H9 (cell line): ENCODE measurements around the gene PPP1R12A. TPM values are rescaled to one million over a fixed set of nuclear protein-coding genes. Genes with fewer than 3 reads are reported as not detected.

Experiments
- DNase-seq: peaks from one replicate; pipeline ENCODE4 v3.0.0-alpha.2; 2017
- H2AFZ ChIP-seq: one replicate; pipeline ENCODE4 v1.6.1; 2013; ENCODE audit warnings: mild to moderate bottlenecking, low read length, control low read depth, moderate library complexity
- H2AK5ac ChIP-seq: 2 replicates; pipeline ENCODE4 v1.6.1; 2013; ENCODE audit warnings: low read length, control low read depth, mixed read lengths; ENCODE audit not compliant: insufficient read length
- H2BK120ac ChIP-seq: one replicate; pipeline ENCODE4 v1.6.1; 2013; ENCODE audit warnings: low read depth, mild to moderate bottlenecking, low read length, control low read depth, inconsistent platforms; ENCODE audit not compliant: poor library complexity, severe bottlenecking
- H2BK12ac ChIP-seq: 2 replicates; pipeline ENCODE4 v1.6.1; 2013; ENCODE audit warnings: low read length, control low read depth, mixed read lengths, low read depth; ENCODE audit not compliant: insufficient read length
- H2BK15ac ChIP-seq: 2 replicates; pipeline ENCODE4 v1.6.1; 2013; ENCODE audit warnings: low read depth, low read length, control low read depth
- H2BK20ac ChIP-seq: one replicate; pipeline ENCODE4 v1.6.1; 2013; ENCODE audit warnings: low read depth, mild to moderate bottlenecking, low read length, control low read depth, inconsistent platforms; ENCODE audit not compliant: poor library complexity, severe bottlenecking
- H2BK5ac ChIP-seq: 2 replicates; pipeline ENCODE4 v1.6.1; 2013; ENCODE audit warnings: low read length, control low read depth, mixed read lengths; ENCODE audit not compliant: insufficient read length
- H3K14ac ChIP-seq: 2 replicates; pipeline ENCODE4 v1.6.1; 2013; ENCODE audit warnings: low read length, control low read depth; ENCODE audit not compliant: insufficient read depth
- H3K18ac ChIP-seq: 2 replicates; pipeline ENCODE4 v1.6.1; 2013; ENCODE audit warnings: low read depth, mild to moderate bottlenecking, mixed read lengths, low read length, control low read depth; ENCODE audit not compliant: insufficient read length
- H3K23ac ChIP-seq: 2 replicates; pipeline ENCODE4 v1.6.1; 2013; ENCODE audit warnings: low read length, control low read depth, mixed read lengths, low read depth; ENCODE audit not compliant: insufficient read length
- H3K23me2 ChIP-seq: 2 replicates; pipeline ENCODE4 v1.6.1; 2013; ENCODE audit warnings: low read depth, mild to moderate bottlenecking, mixed read lengths, low read length, control low read depth; ENCODE audit not compliant: insufficient read length, poor library complexity, severe bottlenecking
- H3K27ac ChIP-seq: 2 replicates; pipeline ENCODE4 v1.5.1; 2013; ENCODE audit warnings: low read length, control low read depth, mixed read lengths, low read depth; ENCODE audit not compliant: insufficient read length
- H3K27me3 ChIP-seq: 2 replicates; pipeline ENCODE4 v1.6.1; 2013; ENCODE audit warnings: low read length, control low read depth, inconsistent platforms; ENCODE audit not compliant: insufficient read depth
- H3K4ac ChIP-seq: 2 replicates; pipeline ENCODE4 v1.6.1; 2013; ENCODE audit warnings: low read depth, mild to moderate bottlenecking, control low read depth, inconsistent platforms, low read length, moderate library complexity
- H3K4me1 ChIP-seq: 2 replicates; pipeline ENCODE4 v1.6.1; 2013; ENCODE audit warnings: low read length, control low read depth, inconsistent platforms; ENCODE audit not compliant: insufficient read depth
- H3K4me2 ChIP-seq: 2 replicates; pipeline ENCODE4 v1.6.1; 2013; ENCODE audit warnings: low read length, control low read depth, mixed read lengths; ENCODE audit not compliant: insufficient read length, insufficient read depth
- H3K56ac ChIP-seq: 2 replicates; pipeline ENCODE4 v1.6.1; 2013; ENCODE audit warnings: low read depth, mild to moderate bottlenecking, mixed read lengths, low read length, control low read depth; ENCODE audit not compliant: insufficient read length
- H3K79me1 ChIP-seq: 2 replicates; pipeline ENCODE4 v1.6.1; 2013; ENCODE audit warnings: low read depth, mild to moderate bottlenecking, moderate library complexity, low read length, control low read depth, inconsistent platforms; ENCODE audit not compliant: insufficient read depth, poor library complexity, severe bottlenecking
- H3K79me2 ChIP-seq: 2 replicates; pipeline ENCODE4 v1.6.1; 2013; ENCODE audit warnings: low read length, control low read depth, inconsistent platforms; ENCODE audit not compliant: insufficient read depth
- H3K9ac ChIP-seq: 2 replicates; pipeline ENCODE4 v1.6.1; 2013; ENCODE audit warnings: low read length, control low read depth, mixed read lengths; ENCODE audit not compliant: insufficient read length; ENCODE audit errors: extremely low read depth
- H3K9me3 ChIP-seq: one replicate; pipeline ENCODE4 v1.6.1; 2013; ENCODE audit warnings: low read depth, low read length, inconsistent platforms; ENCODE audit not compliant: control insufficient read depth
- H3T11ph ChIP-seq: one replicate; pipeline ENCODE4 v1.6.1; 2013; ENCODE audit warnings: mild to moderate bottlenecking, low read length, control low read depth, inconsistent platforms
- H4K20me1 ChIP-seq: one replicate; pipeline ENCODE4 v1.6.1; 2013; ENCODE audit not compliant: control insufficient read depth, insufficient read length, insufficient read depth
- H4K5ac ChIP-seq: 2 replicates; pipeline ENCODE4 v1.6.1; 2013; ENCODE audit warnings: low read depth, mild to moderate bottlenecking, mixed read lengths, low read length, control low read depth; ENCODE audit not compliant: insufficient read length
- H4K8ac ChIP-seq: replicated peaks from 2 replicates; pipeline ENCODE4 v1.6.1; 2013; ENCODE audit warnings: low read length, control low read depth, mixed read lengths, low read depth; ENCODE audit not compliant: insufficient read length
- H4K91ac ChIP-seq: 2 replicates; pipeline ENCODE4 v1.6.1; 2013; ENCODE audit warnings: low read depth, mild to moderate bottlenecking, moderate library complexity, mixed read lengths, low read length, control low read depth; ENCODE audit not compliant: insufficient read length
- H3K27ac Mint-ChIP-seq, 3 experiments: 2 replicates in 2 of 3; 3 replicates in 1 of 3; pipeline ENCODE4 v1.8.0; 2020 to 2021; ENCODE audit warnings: mixed read lengths in 3 of 3, mild to moderate bottlenecking in 1 of 3, moderate library complexity in 1 of 3
- H3K27me3 Mint-ChIP-seq: 2 replicates; pipeline ENCODE4 v1.8.0; 2021; ENCODE audit warnings: low read depth, mild to moderate bottlenecking, moderate library complexity, mixed read lengths
- H3K36me3 Mint-ChIP-seq, 3 experiments: 2 replicates in 2 of 3; 3 replicates in 1 of 3; pipeline ENCODE4 v1.8.0; 2020 to 2021; ENCODE audit warnings: low read depth in 3 of 3, mixed read lengths in 3 of 3; ENCODE audit not compliant: insufficient read depth in 1 of 3
- H3K4me1 Mint-ChIP-seq, 2 experiments: 2 replicates each; pipeline ENCODE4 v1.8.0; 2020; ENCODE audit warnings: mixed read lengths in 2 of 2
- H3K4me3 Mint-ChIP-seq, 2 experiments: 2 replicates in 1 of 2; 3 replicates in 1 of 2; pipeline ENCODE4 v1.8.0; 2020 to 2021; ENCODE audit warnings: mild to moderate bottlenecking in 2 of 2, mixed read lengths in 2 of 2, moderate library complexity in 1 of 2
- H3K9me3 Mint-ChIP-seq, 2 experiments: 2 replicates in 1 of 2; 3 replicates in 1 of 2; pipeline ENCODE4 v1.8.0; 2020; ENCODE audit warnings: mild to moderate bottlenecking in 2 of 2, mixed read lengths in 2 of 2, moderate library complexity in 1 of 2
- WGBS: extraction: QIAGEN DNeasy Blood & Tissue Kit; methylation state at CpG from one replicate; pipeline ENCODE4 v1.1.7; 2013; ENCODE audit warnings: missing lambda C conversion rate, low lambda C conversion rate, mixed read lengths; ENCODE audit not compliant: insufficient read length; ENCODE audit errors: extremely low coverage; 5-methylcytosine and 5-hydroxymethylcytosine counted together
- total RNA-seq: library from RNA; stranded (reverse); gene quantifications from 2 replicates; pipeline ENCODE4 v1.2.1, GENCODE V29; 2021
- TF ChIP-seq, protein P1 (sequence below): fragments of 200-600 bp; sonication (generic); conservative IDR thresholded peaks from 3 replicates; pipeline ENCODE4 v1.8.0; 2021; ENCODE audit warnings: antibody characterized with exemption, mild to moderate bottlenecking

Gene PPP1R12A
- total RNA-seq, 1 experiment from 2014 or later: 93.5 TPM

- no peak overlapping the region for H3K9ac ChIP-seq
- peaks cover 3% of the 10 kb centered on the region for H3K79me1 ChIP-seq
- H3K14ac ChIP-seq: no peak overlapping the region
- H2BK12ac ChIP-seq: no peak overlapping the region
- peak overlapping the region in 1 of 3 experiments; percentile 20; a peak in 3 of 7 replicates for H3K27ac Mint-ChIP-seq
- no peak overlapping the region for H3K4me3 Mint-ChIP-seq
- H3K4me1 Mint-ChIP-seq: peaks cover 25 to 35% of the 10 kb centered on the region in 2 experiments
- no peaks in the 10 kb centered on the region for H3K9me3 ChIP-seq
- no peaks in the 10 kb centered on the region; a peak in 1 of 5 replicates for H3K9me3 Mint-ChIP-seq
- no peak overlapping the region for H3K18ac ChIP-seq
- no peak overlapping the region for H2BK15ac ChIP-seq
- no peak overlapping the region for H3K4ac ChIP-seq
- peaks cover 2% of the 10 kb centered on the region for H4K20me1 ChIP-seq
- H3K4me1 ChIP-seq: peaks cover 2% of the 10 kb centered on the region; the same call in 1 of the 2 replicates
- H3K23me2 ChIP-seq: no peaks in the 10 kb centered on the region
- no CpG with 5 or more reads among the region's 7 CpGs for WGBS
- no peak overlapping the region for H4K8ac ChIP-seq
- no peaks in the 10 kb centered on the region for H3K27me3 Mint-ChIP-seq
- H3K79me2 ChIP-seq: no peaks in the 10 kb centered on the region
- no peak overlapping the region for H2BK120ac ChIP-seq
- DNase-seq: no peak
- no peak overlapping the region for H4K5ac ChIP-seq
- no peaks in the 10 kb centered on the region for H3K27me3 ChIP-seq
- H3K56ac ChIP-seq: no peak overlapping the region
- no peak overlapping the region for H2AFZ ChIP-seq
- H4K91ac ChIP-seq: no peak overlapping the region
- no peak overlapping the region for H3K27ac ChIP-seq
- peaks cover 12 to 36% (median 29%) of the 10 kb centered on the region in 3 experiments for H3K36me3 Mint-ChIP-seq
- no peak overlapping the region for H3T11ph ChIP-seq
- no peak overlapping the region for H2BK20ac ChIP-seq
- H2AK5ac ChIP-seq: no peak overlapping the region
- TF ChIP-seq, protein P1, sequence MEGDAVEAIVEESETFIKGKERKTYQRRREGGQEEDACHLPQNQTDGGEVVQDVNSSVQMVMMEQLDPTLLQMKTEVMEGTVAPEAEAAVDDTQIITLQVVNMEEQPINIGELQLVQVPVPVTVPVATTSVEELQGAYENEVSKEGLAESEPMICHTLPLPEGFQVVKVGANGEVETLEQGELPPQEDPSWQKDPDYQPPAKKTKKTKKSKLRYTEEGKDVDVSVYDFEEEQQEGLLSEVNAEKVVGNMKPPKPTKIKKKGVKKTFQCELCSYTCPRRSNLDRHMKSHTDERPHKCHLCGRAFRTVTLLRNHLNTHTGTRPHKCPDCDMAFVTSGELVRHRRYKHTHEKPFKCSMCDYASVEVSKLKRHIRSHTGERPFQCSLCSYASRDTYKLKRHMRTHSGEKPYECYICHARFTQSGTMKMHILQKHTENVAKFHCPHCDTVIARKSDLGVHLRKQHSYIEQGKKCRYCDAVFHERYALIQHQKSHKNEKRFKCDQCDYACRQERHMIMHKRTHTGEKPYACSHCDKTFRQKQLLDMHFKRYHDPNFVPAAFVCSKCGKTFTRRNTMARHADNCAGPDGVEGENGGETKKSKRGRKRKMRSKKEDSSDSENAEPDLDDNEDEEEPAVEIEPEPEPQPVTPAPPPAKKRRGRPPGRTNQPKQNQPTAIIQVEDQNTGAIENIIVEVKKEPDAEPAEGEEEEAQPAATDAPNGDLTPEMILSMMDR: no peak
- no peak overlapping the region for H2BK5ac ChIP-seq
- H3K23ac ChIP-seq: no peak overlapping the region
- no peak overlapping the region for H3K4me2 ChIP-seq
Observed at GRCh38 chr12:79871621-79872020, 63.3 kb downstream of the PPP1R12A start.
